Esophagus muscularis mucosa (tissue), 4 donors: Measurements from ENCODE around the gene NDUFAF8.

Experiments used
- EP300 ChIP-seq: sonication (generic); formaldehyde crosslinking; IDR thresholded peaks from one replicate; pipeline ENCODE4 v1.6.1; 2017; ENCODE audit warnings: antibody characterized with exemption
- POLR2A ChIP-seq: fragments of 450-650 bp; IDR thresholded peaks from one replicate; pipeline ENCODE4 v1.6.1; 2017; ENCODE audit warnings: antibody characterized with exemption, moderate library complexity, mild to moderate bottlenecking, low read depth
- POLR2AphosphoS5 ChIP-seq, 2 donors: sonication (generic); formaldehyde crosslinking; IDR thresholded peaks; one replicate each; pipeline ENCODE4 v1.6.1; 2017; ENCODE audit warnings: antibody characterized with exemption in 2 of 2
- TF ChIP-seq, protein P1 (sequence below), 3 experiments: fragments of 200-600 bp in 2 of 3; fragments of 450-650 bp in 1 of 3; sonication (generic) in 2 of 3; IDR thresholded peaks; one replicate each; pipeline ENCODE4 v1.5.1; 2017 to 2019; ENCODE audit warnings: antibody characterized with exemption in 3 of 3, mild to moderate bottlenecking in 2 of 3, moderate library complexity in 1 of 3

DNA sequence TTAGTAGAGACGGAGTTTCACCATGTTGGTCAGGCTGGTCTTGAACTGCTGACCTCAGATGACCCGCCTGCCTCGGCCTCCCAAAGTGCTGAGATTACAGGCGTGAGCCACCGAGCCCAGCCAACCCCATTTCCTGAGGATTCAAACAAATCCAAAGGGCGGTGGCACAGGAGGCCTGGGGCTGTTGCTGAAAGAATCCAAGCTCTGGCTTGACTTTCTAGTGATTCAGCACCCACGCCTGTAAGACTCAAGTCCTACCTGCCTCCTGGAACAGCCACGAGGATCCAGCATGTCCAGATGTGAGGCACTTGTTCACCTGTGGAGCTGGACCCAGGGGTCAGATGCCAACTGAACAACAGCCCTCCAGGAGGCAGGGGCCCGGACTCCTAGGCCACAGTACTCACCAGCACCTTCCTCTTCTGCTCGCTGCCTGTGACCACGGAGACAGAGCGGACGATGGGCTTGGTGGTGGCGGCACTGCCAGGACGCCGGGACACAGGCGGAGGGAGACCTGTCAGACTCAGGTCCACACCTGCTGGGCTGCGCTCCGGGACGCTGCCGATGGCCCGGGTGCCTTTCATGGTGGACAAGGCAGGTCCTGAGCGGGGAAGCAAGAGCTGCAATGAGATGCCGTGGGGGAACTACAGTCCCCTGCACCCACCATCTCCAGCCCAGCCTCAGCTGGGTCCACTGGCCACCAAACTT is 19.5 kb upstream of the NDUFAF8 start:
- TF ChIP-seq, protein P1, sequence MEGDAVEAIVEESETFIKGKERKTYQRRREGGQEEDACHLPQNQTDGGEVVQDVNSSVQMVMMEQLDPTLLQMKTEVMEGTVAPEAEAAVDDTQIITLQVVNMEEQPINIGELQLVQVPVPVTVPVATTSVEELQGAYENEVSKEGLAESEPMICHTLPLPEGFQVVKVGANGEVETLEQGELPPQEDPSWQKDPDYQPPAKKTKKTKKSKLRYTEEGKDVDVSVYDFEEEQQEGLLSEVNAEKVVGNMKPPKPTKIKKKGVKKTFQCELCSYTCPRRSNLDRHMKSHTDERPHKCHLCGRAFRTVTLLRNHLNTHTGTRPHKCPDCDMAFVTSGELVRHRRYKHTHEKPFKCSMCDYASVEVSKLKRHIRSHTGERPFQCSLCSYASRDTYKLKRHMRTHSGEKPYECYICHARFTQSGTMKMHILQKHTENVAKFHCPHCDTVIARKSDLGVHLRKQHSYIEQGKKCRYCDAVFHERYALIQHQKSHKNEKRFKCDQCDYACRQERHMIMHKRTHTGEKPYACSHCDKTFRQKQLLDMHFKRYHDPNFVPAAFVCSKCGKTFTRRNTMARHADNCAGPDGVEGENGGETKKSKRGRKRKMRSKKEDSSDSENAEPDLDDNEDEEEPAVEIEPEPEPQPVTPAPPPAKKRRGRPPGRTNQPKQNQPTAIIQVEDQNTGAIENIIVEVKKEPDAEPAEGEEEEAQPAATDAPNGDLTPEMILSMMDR (IDR thresholded peaks at IDR 0.05): no peak
- no peak for TF ChIP-seq EP300
- no peak for TF ChIP-seq POLR2AphosphoS5 (IDR thresholded peaks at IDR 0.05)
- TF ChIP-seq POLR2A: no peak
